Measurements from ENCODE around the gene HMGB1.
A peak's percentile ranks its signal among the peaks of the same experiment; 100 is the strongest.

Gene HMGB1

GRCh38 chr13:30415430-30416030 is 50.2 kb downstream of the HMGB1 start:
- ATAC-seq (ENCODE audit: low read depth) = no peak
- Histone ChIP-seq H3K36me3 (ENCODE audit: low read depth) (no peaks in the 10 kb centered on the region), H3K9me3 (ENCODE audit: severe bottlenecking) (no peaks in the 10 kb centered on the region), H3K4me3 (ENCODE audit: severe bottlenecking) (no peak overlapping the region), H3K27me3 (ENCODE audit: insufficient read depth, poor library complexity, severe bottlenecking) (no peaks in the 10 kb centered on the region), H3K27ac (ENCODE audit: poor library complexity, severe bottlenecking) (no peak overlapping the region), H3K4me1 (ENCODE audit: insufficient read depth, poor library complexity, severe bottlenecking) (no peaks in the 10 kb centered on the region)
- TF ChIP-seq CTCF (IDR thresholded peaks at IDR 0.05; ENCODE audit: poor library complexity, severe bottlenecking) = no peak
- no peak for DNase-seq (ENCODE audit: low spot score)

- H3K27me3 ChIP-seq (ENCODE audit: insufficient read depth, poor library complexity, severe bottlenecking) = no peaks in the 10 kb centered on the region
- no peak overlapping the region for H3K4me3 ChIP-seq (ENCODE audit: severe bottlenecking)
- DNase-seq (ENCODE audit: low spot score) (no peak), ATAC-seq (ENCODE audit: low read depth) (no peak)
- peaks cover under 1% of the 10 kb centered on the region for H3K4me1 ChIP-seq (ENCODE audit: insufficient read depth, poor library complexity, severe bottlenecking)
- H3K9me3 ChIP-seq (ENCODE audit: severe bottlenecking) = no peaks in the 10 kb centered on the region
- no peak for TF ChIP-seq CTCF (IDR thresholded peaks at IDR 0.05; ENCODE audit: poor library complexity, severe bottlenecking)
- H3K27ac ChIP-seq (ENCODE audit: poor library complexity, severe bottlenecking) = no peak overlapping the region
- H3K36me3 ChIP-seq (ENCODE audit: low read depth) = no peaks in the 10 kb centered on the region
Observed at GRCh38 chr13:30413842-30414241, 51.9 kb downstream of the HMGB1 start.

GRCh38 chr13:30412346-30412745 is 53.4 kb downstream of the HMGB1 start:
- no peak for DNase-seq (ENCODE audit: low spot score)

GRCh38 chr13:30410705-30411125 is 55.0 kb downstream of the HMGB1 start:
- Histone ChIP-seq H3K36me3 (ENCODE audit: low read depth) (no peaks in the 10 kb centered on the region), H3K4me1 (ENCODE audit: insufficient read depth, poor library complexity, severe bottlenecking) (peaks cover 3% of the 10 kb centered on the region), H3K27me3 (ENCODE audit: insufficient read depth, poor library complexity, severe bottlenecking) (no peaks in the 10 kb centered on the region), H3K27ac (ENCODE audit: poor library complexity, severe bottlenecking) (no peak overlapping the region), H3K4me3 (ENCODE audit: severe bottlenecking) (no peak overlapping the region), H3K9me3 (ENCODE audit: severe bottlenecking) (no peaks in the 10 kb centered on the region)
- DNase-seq (ENCODE audit: low spot score) (no peak), ATAC-seq (ENCODE audit: low read depth) (no peak)
- TF ChIP-seq CTCF (IDR thresholded peaks at IDR 0.05; ENCODE audit: poor library complexity, severe bottlenecking) = no peak

More at GRCh38 chr13:30412346-30412745, 53.4 kb downstream of the HMGB1 start:
- peaks cover 3% of the 10 kb centered on the region for H3K4me1 ChIP-seq (ENCODE audit: insufficient read depth, poor library complexity, severe bottlenecking)
- ATAC-seq (ENCODE audit: low read depth) = no peak
- H3K4me3 ChIP-seq (ENCODE audit: severe bottlenecking) = no peak overlapping the region
- TF ChIP-seq CTCF (IDR thresholded peaks at IDR 0.05; ENCODE audit: poor library complexity, severe bottlenecking) = no peak
- H3K27me3 ChIP-seq (ENCODE audit: insufficient read depth, poor library complexity, severe bottlenecking) = no peaks in the 10 kb centered on the region
- H3K36me3 ChIP-seq (ENCODE audit: low read depth) = no peaks in the 10 kb centered on the region
- no peaks in the 10 kb centered on the region for H3K9me3 ChIP-seq (ENCODE audit: severe bottlenecking)
- no peak overlapping the region for H3K27ac ChIP-seq (ENCODE audit: poor library complexity, severe bottlenecking)

GRCh38 chr13:30409886-30410704 is 55.6 kb downstream of the HMGB1 start:
- no peak overlapping the region for H3K27ac ChIP-seq (ENCODE audit: poor library complexity, severe bottlenecking)
- H3K9me3 ChIP-seq (ENCODE audit: severe bottlenecking) = no peaks in the 10 kb centered on the region
- H3K4me1 ChIP-seq (ENCODE audit: insufficient read depth, poor library complexity, severe bottlenecking) = peaks cover 3% of the 10 kb centered on the region
- H3K27me3 ChIP-seq (ENCODE audit: insufficient read depth, poor library complexity, severe bottlenecking) = no peaks in the 10 kb centered on the region
- no peak for TF ChIP-seq CTCF (IDR thresholded peaks at IDR 0.05; ENCODE audit: poor library complexity, severe bottlenecking)
- DNase-seq (ENCODE audit: low spot score) (no peak), ATAC-seq (ENCODE audit: low read depth) (peak; percentile 46; the same call in 1 of the 3 replicates)
- H3K36me3 ChIP-seq (ENCODE audit: low read depth) = no peaks in the 10 kb centered on the region
- no peak overlapping the region for H3K4me3 ChIP-seq (ENCODE audit: severe bottlenecking)
